ENCODE results near the gene RAF1.

- TF ChIP-seq CTCF (IDR thresholded peaks at IDR 0.05), result no peak
- no peak for TF ChIP-seq EZH2phosphoT487 (IDR thresholded peaks at IDR 0.05)
Observed at GRCh38 chr3:12624056-12624455, 39.9 kb downstream of the RAF1 start.

Data from neural progenitor cell (in vitro differentiated cells).